Measurements from ENCODE around the gene MRPS15. TPM values are rescaled to one million over a fixed set of nuclear protein-coding genes. Genes with fewer than 3 reads are reported as not detected.

MRPS15 gene
- total and polyA plus RNA-seq, 2 of the 13 experiments (the other 11 are each of a cell fraction or from before 2014, with no cell fraction given), result 59.0 to 113 TPM

- TF ChIP-seq MED13 (CRISPR knock-in tag; IDR thresholded peaks at IDR 0.05), result 0 out of 2 replicates have a peak, but pooled peaks have one; percentile 28
- peak; percentile 61; the same call in 1 of the 2 replicates for TF ChIP-seq YEATS2 (CRISPR knock-in tag; IDR thresholded peaks at IDR 0.05; ENCODE audit: borderline replicate concordance)
- TF ChIP-seq SIN3A (IDR thresholded peaks at IDR 0.05; ENCODE audit: borderline replicate concordance, low read depth, low read length), result peak; percentile 62; the same call in 1 of the 2 replicates
- TF ChIP-seq ZNF20 (CRISPR knock-in tag; IDR thresholded peaks at IDR 0.05), result no peak
- no peak for TF ChIP-seq ZFP1 (CRISPR knock-in tag; IDR thresholded peaks at IDR 0.05)
- peak; percentile 65; the same call in 1 of the 2 replicates for TF ChIP-seq ZSCAN20 (CRISPR knock-in tag; IDR thresholded peaks at IDR 0.05; ENCODE audit: borderline replicate concordance)
- TF ChIP-seq PBX3 (CRISPR knock-in tag; IDR thresholded peaks at IDR 0.05; ENCODE audit: borderline replicate concordance), result peak; percentile 79
- TF ChIP-seq MXD3 (CRISPR knock-in tag; IDR thresholded peaks at IDR 0.05), result peak; percentile 94
- TF ChIP-seq RFX1 (IDR thresholded peaks at IDR 0.05), result peak; percentile 92
- TF ChIP-seq SALL1 (CRISPR knock-in tag; IDR thresholded peaks at IDR 0.05), result peak; percentile 74
- TF ChIP-seq ZNF331 (CRISPR knock-in tag; IDR thresholded peaks at IDR 0.05), result 0 out of 2 replicates have a peak, but pooled peaks have one; percentile 45
- 0 out of 2 replicates have a peak, but pooled peaks have one; percentile 30 for TF ChIP-seq ZBTB4 (CRISPR knock-in tag; IDR thresholded peaks at IDR 0.05; ENCODE audit: borderline replicate concordance)
- TF ChIP-seq PRDM4 (CRISPR knock-in tag; IDR thresholded peaks at IDR 0.05; ENCODE audit: borderline replicate concordance), result no peak
- no peak for TF ChIP-seq NCOA2 (CRISPR knock-in tag; IDR thresholded peaks at IDR 0.05)
- TF ChIP-seq ZNF10 (CRISPR knock-in tag; IDR thresholded peaks at IDR 0.05; ENCODE audit: borderline replicate concordance, low read depth), result no peak
- no peak for TF ChIP-seq HNF4G (IDR thresholded peaks at IDR 0.05; ENCODE audit: borderline replicate concordance, low read depth, low read length)
- no peak for TF ChIP-seq HNF4G (CRISPR knock-in tag; IDR thresholded peaks at IDR 0.05; ENCODE audit: borderline replicate concordance, low read depth)
- TF ChIP-seq ZNF224 (CRISPR knock-in tag; IDR thresholded peaks at IDR 0.05), result no peak
- TF ChIP-seq ZNF781 (CRISPR knock-in tag; IDR thresholded peaks at IDR 0.05; ENCODE audit: borderline replicate concordance, not compliant biosample characterization), result peak; percentile 97
- no peak for TF ChIP-seq RCOR2 (CRISPR knock-in tag; IDR thresholded peaks at IDR 0.05)
- peak; percentile 59; the same call in 1 of the 2 replicates for TF ChIP-seq ZFP90 (CRISPR knock-in tag; IDR thresholded peaks at IDR 0.05; ENCODE audit: borderline replicate concordance)
- peak; percentile 63; the same call in 1 of the 2 replicates for TF ChIP-seq ZNF543 (CRISPR knock-in tag; IDR thresholded peaks at IDR 0.05)
- TF ChIP-seq KLF6 (CRISPR knock-in tag; IDR thresholded peaks at IDR 0.05), result no peak
- no peak for TF ChIP-seq GATA4 (IDR thresholded peaks at IDR 0.05; ENCODE audit: borderline replicate concordance, low read depth)
Observed at GRCh38 chr1:36450270-36450918, 13.8 kb downstream of the MRPS15 start, which contains the start of gene OSCP1 (continued).

Measured in HepG2 (cell line).